UCSD-AML1 (cell line): Measurements from ENCODE around the gene NOP53.
"Not testable (repeated sequence)": the region's sequence is repeated elsewhere in the genome, so short reads cannot be mapped to it uniquely, and the experiment has no call there.

Experiments
- DNase-seq: peaks from one replicate; lab custom pipeline; 2025; ENCODE audit not compliant: unreplicated experiment; lab: John Stamatoyannopoulos, UW

NOP53 gene

DNA sequence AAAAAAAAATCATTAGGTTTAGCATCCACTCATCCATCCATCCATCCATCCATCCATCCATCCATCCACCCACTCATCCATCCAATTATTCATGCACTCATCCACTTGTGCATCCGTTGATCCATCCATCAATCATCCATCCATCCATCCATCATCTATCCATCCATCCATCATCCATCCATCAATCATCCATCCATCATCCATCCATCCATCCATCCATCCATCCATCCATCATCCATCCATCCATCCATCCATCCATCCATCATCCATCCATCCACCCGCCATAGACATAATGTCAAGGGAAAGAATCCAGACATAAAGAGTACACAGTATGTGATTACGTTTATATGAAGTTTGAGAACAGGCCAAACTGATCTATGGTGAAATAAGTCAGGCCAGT, 24.2 kb downstream of the NOP53 start:
- no peak for DNase-seq

DNA sequence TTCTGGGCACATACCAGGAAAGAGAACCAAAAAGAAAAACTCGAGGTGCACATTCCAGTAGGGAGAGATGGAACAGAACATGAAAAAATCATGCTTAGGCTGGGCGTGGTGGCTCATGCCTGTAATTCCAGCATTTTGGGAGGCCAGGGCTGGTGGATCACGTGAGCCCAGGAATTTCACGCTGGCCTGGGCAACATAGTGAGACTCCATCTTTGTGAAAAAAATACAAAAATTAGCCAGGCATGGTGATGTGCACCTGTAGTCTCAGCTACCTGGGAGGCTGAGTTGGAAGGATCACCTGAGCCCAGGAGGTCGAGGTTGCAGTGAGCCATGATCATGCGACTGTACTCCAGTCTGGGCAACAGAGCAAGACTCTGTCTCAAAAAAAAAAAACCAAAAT, 25.9 kb downstream of the NOP53 start:
- DNase-seq: not testable (repeated sequence)

DNA sequence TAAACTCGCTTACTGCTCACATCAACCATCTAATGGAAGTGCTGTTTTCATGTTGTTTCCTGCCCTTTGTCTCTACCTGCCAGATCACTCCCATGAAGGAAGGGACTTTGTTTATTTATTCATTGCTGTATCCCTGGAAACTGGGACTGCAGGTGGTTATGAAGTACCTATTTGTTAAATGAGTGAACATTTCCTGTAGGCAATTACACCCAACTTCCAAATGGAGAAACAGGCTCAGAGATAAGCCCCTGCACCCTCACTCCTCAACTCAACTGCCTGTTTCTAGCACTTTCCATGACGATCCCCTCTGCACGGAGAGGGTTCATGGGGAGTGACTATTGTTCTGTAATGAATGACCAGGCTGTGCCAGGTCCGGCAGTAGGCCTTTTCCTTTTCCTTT, 31.2 kb downstream of the NOP53 start:
- no peak for DNase-seq

DNA sequence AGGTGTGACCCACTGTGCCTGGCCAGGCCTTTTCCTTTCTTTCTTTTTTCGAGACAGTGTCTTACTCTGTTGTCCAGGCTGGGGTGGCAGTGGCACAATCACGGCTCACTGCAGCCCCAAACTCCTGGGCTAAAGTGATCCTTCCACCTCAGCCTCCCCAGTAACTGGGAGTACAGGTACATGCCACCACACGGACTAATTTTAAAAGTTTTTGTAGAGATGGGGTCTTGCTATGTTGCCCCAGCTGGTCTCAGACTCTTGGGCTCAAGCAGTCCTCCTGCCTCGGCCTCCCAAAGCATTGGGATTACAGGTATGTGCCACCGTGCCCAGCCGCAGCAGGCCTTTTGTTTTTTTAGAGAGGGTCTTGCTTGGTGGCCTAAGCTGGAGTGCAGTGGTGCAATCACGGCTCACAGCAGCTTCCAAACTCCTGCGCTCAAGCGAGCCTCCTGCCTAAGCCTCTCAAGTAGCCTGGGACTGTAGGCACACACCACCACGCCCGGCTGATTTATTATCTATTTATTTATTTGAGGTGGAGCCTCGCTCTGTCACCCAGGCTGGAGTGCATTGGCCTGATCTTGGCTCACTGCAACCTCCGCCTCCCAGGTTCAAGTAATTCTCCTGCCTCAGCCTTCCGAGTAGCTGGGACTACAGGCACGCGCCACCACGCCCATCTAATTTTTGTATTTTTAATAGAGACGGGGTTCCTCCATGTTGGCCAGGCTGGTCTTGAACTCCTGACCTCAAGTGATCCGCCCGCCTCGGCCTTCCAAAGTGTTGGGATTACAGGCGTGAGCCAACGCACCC, 32.1 kb downstream of the NOP53 start:
- DNase-seq: not testable (repeated sequence)

GRCh38 chr19:47778049-47778953, 33.0 kb downstream of the NOP53 start, which contains the start of gene SELENOW:
Gene SELENOW, plus strand, starts transcription at chr19:47778703. Its CDS starts 83 bp downstream, at chr19:47778786.
- peak; percentile 85 for DNase-seq

DNA sequence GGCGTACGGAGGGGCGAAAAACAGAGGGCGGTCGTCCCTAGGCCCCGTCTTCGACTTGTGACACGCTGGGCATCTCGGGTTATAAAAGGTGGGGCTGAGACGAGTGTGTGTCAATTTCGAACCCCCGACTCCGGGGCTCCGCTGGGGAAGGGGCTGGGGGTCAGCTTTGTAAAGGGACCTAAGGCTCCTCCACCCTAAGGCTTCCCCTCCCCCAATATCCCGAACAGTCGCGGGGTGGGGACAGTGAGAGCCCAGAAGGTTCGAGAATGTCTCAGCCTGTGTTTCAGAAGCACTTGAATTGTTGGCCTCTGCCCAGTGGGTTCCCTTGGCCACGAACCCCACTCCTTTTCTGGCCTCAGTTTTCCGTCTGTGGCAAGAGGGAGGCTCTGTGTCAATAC, 33.6 kb downstream of the NOP53 start:
- DNase-seq: peak; percentile 21

GRCh38 chr19:47779524-47780214, 34.3 kb downstream of the NOP53 start:
- DNase-seq: no peak

DNA sequence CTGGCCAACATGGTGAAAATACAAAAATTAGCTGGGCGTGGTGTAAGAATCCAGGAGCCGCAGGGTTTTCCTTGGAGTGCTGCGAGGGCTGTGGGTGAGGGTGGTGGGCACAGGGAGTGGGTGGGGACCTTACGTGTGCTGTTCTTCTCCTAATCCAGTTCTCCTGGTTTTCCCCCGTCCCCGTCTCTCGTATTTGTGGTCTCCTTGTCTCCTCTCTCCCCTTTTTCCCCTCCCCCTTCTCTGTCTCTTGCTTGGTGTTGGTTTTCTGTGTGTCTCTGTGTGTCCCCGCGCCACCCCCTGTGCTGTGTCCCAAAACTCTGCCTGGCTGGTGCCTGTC, 34.8 kb downstream of the NOP53 start:
- DNase-seq: no peak

DNA sequence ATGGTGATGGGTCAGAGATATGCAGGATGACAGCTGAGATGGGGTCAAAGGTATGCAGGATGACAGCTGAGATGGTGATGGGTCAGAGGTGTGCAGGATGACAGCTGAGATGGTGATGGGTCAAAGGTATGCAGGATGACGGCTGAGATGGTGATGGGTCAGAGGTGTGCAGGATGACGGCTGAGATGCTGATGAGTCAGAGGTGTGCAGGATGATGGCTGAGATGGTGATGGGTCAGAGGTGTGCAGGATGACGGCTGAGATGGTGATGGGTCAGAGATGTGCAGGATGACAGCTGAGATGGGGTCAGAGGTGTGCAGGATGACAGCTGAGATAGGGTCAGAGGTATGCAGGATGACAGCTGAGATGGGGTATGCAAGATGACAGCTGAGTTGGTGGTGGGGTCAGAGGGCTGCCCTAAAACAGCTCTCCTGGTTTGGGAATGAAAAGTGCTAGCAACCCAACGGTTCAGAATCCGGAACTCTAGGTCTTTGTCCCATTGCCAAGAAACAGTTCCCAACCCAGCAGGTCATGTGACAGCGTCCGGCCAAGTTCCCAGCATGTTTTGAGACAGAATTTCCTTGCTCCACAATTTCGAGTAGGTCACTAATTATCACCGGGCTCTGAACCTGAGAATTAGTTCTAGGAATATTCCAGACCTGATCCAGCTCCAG, 36.4 kb downstream of the NOP53 start:
- no peak for DNase-seq

GRCh38 chr19:47786566-47786965, 41.2 kb downstream of the NOP53 start:
- no peak for DNase-seq

DNA sequence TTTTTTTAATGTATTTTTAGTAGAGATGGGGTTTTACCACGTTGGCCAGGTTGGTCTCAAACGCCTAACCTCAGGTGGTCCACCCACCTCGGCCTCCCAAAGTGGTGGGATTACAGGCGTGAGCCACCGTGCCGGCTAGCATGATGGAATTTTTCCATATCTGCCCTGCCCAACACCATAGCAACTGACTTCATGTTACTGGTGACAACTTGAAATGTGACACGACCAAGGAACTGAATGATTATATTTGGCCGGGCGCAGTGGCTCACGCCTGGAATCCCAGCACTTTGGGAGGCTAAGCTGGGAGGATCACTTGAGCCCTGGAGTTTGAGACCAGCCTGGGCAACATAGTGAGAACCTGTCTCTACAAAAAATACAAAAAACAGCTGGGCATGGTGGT, 42.0 kb downstream of the NOP53 start:
- DNase-seq: not testable (repeated sequence)

GRCh38 chr19:47789811-47790210, 44.5 kb downstream of the NOP53 start:
- not testable (repeated sequence) for DNase-seq

DNA sequence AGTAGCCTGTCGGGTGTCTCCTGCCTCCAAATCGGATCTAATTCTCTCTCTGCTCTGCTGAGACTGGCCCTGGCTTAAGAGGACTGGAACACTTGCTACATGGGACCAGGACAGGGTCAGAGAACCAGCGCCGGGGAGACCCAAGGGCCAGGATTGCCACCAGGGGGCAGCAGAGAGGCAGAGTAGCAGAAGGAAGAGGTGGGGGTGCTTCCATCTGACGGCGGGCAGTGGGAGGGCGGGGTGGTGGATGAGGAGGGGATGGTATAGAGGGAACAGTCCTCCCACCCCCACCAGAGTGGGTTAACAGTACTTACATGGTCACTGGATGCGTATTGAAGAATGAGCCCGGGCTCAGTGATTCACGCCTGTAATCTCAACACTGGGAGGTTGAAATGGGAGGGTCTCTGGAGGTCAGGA, 45.1 kb downstream of the NOP53 start:
- peak; percentile 77 for DNase-seq

DNA sequence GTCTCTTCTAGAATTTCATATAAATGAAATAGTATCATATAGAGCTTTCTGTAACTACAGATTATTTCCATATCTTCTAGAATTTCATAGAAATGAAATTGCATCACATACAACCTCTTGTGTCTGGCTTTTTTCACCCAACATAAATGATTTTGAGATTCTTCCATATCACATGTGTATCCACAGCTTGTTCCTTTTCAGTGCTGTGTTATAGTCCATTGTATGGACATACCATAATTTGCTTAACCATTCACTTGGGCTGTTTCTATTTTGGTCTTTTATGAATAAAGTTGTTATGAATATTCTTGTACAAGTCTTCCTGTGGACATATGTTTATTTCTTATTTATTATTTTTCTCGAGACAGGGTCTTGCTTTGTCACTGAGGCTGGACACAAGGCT, 47.3 kb downstream of the NOP53 start:
- no peak for DNase-seq

GRCh38 chr19:47794526-47794925, 49.2 kb downstream of the NOP53 start:
- DNase-seq: no peak

DNA sequence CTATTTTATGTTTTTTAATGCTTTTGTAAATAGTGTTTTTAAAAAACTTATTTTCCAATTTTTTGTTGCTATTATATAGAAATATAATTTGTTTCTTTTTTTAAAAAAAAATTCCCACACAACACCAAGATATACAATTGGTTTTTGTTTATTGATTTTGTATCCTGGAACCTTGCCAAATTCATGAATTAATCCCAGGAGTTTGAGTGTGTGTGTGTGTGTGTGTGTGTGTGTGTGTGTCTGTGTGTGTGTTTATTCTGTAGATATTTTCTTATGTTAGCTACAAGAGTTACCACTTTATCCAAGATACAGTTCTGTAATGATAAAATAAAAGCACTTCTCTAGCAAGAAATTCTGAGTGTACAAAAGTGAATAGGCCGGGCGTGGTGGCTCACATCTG, 51.4 kb downstream of the NOP53 start:
- DNase-seq: no peak

DNA sequence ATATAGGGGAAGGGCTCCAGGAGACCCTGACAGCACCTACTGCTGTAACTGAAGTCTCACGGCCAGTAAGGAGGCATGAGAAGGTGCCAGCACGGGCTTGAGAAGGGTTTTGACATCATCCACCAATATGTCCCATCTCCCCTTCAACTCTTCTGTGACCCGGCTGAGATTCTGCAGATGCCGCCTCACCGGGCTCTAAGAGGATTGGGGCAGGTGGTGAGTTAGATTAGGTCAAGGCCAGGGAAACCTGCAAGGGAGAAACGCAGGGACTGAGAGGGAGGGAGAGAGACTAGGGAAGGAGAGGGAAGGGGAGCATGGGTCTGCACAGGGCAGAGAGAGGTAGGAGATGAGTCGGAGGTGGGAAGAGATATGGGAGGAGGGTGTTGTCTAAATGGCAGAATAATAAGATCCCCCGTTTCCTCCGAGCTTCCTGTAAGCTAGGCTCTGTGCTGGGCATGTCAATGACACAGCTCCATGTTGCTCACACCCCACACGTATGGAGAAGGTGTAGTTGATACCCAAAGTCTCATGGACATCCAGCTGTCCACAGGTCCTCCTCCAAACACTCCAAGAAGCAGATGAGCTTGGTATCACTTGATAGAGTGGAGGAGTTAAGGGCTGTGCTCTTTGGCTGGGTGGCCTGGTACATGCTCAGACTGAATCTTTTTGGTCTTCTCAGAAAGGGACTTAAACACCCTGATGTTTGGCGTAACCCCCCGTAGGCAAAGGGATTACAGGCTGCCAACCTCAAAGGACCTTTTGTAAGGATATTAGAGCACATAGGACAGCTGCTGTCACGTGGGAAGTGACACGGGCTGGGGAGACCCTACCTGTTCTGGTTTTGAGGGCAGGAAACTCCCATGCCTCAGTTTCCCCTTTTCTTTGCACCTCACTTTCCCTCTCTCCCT, 52.9 kb downstream of the NOP53 start:
- no peak for DNase-seq

DNA sequence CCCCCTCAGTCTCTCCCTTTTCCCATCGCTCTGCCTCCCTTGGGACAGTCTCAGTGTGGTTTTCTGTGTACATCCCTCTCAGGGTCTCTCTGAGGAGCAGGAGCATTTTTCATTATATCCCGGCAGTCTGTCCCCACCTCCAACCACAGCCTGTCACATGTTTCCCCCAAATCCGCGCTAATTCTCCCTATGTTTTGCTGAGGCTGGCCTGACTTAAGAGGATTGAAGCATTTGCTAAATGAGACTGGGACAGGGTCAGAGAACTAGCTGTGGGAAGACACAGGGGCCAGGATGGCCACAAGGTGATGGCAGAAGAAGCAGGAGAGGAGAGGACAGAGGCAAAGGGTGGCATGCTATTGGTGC, 53.5 kb downstream of the NOP53 start:
- no peak for DNase-seq

GRCh38 chr19:47801270-47801669, 55.9 kb downstream of the NOP53 start:
- no peak for DNase-seq

- no peak for DNase-seq
These were observed 57.2 kb downstream of the NOP53 start for GRCh38 chr19:47802521-47803043.
